NB4 (cell line): ENCODE measurements around the gene NUDT4B.
"Not testable (repeated sequence)": the region's sequence is repeated elsewhere in the genome, so short reads cannot be mapped to it uniquely, and the experiment has no call there.

Source experiments
- CTCF ChIP-seq: IDR thresholded peaks from one replicate; pipeline ENCODE4 v1.5.1; 2012; ENCODE audit warnings: low read depth, low read length
- MYC ChIP-seq: IDR thresholded peaks from 2 replicates; pipeline ENCODE4 v1.6.1; 2011; ENCODE audit warnings: low read depth, low read length

GRCh38 chr1:148777649-148778048 lies 29.1 kb downstream of the NUDT4B start:
- not testable (repeated sequence) for TF ChIP-seq MYC, CTCF
